Mesenchymal stem cell (in vitro differentiated cells and primary cell): ENCODE measurements around the gene FOXN1.

Experiments used
- DNase-seq: peaks from one replicate; pipeline ENCODE4 v3.0.0-alpha.2; 2013
- H2AFZ ChIP-seq: one replicate; pipeline ENCODE4 v1.6.1; 2013; ENCODE audit warnings: low read depth, mild to moderate bottlenecking, control low read depth, inconsistent platforms, low read length, moderate library complexity
- H2AK5ac ChIP-seq: 2 replicates; pipeline ENCODE4 v1.6.1; 2013; ENCODE audit warnings: low read length, moderate library complexity, mild to moderate bottlenecking, inconsistent platforms; ENCODE audit not compliant: severe bottlenecking
- H2BK120ac ChIP-seq: one replicate; pipeline ENCODE4 v1.6.1; 2013; ENCODE audit warnings: low read depth, mild to moderate bottlenecking, inconsistent platforms, low read length, moderate library complexity
- H2BK12ac ChIP-seq, 2 experiments: one replicate each; pipeline ENCODE4 v1.6.1; 2013; ENCODE audit warnings: inconsistent platforms in 2 of 2, low read length in 2 of 2, mild to moderate bottlenecking in 2 of 2, moderate library complexity in 2 of 2, control low read depth in 1 of 2
- H2BK15ac ChIP-seq: one replicate; pipeline ENCODE4 v1.6.1; 2013; ENCODE audit warnings: mild to moderate bottlenecking, low read depth, inconsistent platforms; ENCODE audit not compliant: poor library complexity, severe bottlenecking
- H2BK5ac ChIP-seq: 2 replicates; pipeline ENCODE4 v1.6.1; 2013; ENCODE audit warnings: low read depth, mild to moderate bottlenecking, low read length, control low read depth, inconsistent platforms; ENCODE audit not compliant: poor library complexity, severe bottlenecking
- H3K14ac ChIP-seq, 2 experiments: one replicate each; pipeline ENCODE4 v1.6.1; 2013; ENCODE audit warnings: inconsistent platforms in 2 of 2, low read length in 2 of 2, control low read depth in 1 of 2, mild to moderate bottlenecking in 1 of 2, moderate library complexity in 1 of 2
- H3K18ac ChIP-seq, 2 experiments: one replicate each; pipeline ENCODE4 v1.6.1; 2013; ENCODE audit warnings: inconsistent platforms in 2 of 2, low read length in 2 of 2, control low read depth in 1 of 2, low read depth in 1 of 2, mild to moderate bottlenecking in 1 of 2
- H3K23ac ChIP-seq, 2 experiments: one replicate each; pipeline ENCODE4 v1.6.1; 2013; ENCODE audit warnings: inconsistent platforms in 2 of 2, low read length in 2 of 2, mild to moderate bottlenecking in 2 of 2, moderate library complexity in 2 of 2, control low read depth in 1 of 2
- H3K27ac ChIP-seq: 2 replicates; pipeline ENCODE4 v1.5.1; 2013; ENCODE audit warnings: mild to moderate bottlenecking, moderate library complexity, low read length, control low read depth, inconsistent platforms; ENCODE audit not compliant: poor library complexity, severe bottlenecking
- H3K27me3 ChIP-seq, 2 experiments: 2 replicates each; pipeline versions ENCODE4 v1.6.1 to v1.7.0; 2013; ENCODE audit warnings: low read length in 2 of 2, mild to moderate bottlenecking in 2 of 2, moderate library complexity in 2 of 2, control low read depth in 1 of 2, inconsistent platforms in 1 of 2; ENCODE audit not compliant: control insufficient read depth in 1 of 2, insufficient read depth in 1 of 2
- H3K36me3 ChIP-seq, 2 experiments: 2 replicates each; pipeline versions ENCODE4 v1.6.1 to v1.7.0; 2013; ENCODE audit warnings: low read length in 2 of 2, control low read depth in 1 of 2, inconsistent platforms in 1 of 2, low read depth in 1 of 2, mild to moderate bottlenecking in 1 of 2; ENCODE audit not compliant: insufficient read depth in 2 of 2, control insufficient read depth in 1 of 2
- H3K4ac ChIP-seq, 2 experiments: one replicate each; pipeline ENCODE4 v1.6.1; 2013; ENCODE audit warnings: inconsistent platforms in 2 of 2, low read length in 2 of 2, mild to moderate bottlenecking in 2 of 2, moderate library complexity in 2 of 2, control low read depth in 1 of 2, low read depth in 1 of 2
- H3K4me1 ChIP-seq: 2 replicates; pipeline ENCODE4 v1.6.1; 2013; ENCODE audit warnings: low read depth, low read length, control low read depth; ENCODE audit not compliant: control insufficient read depth, insufficient read depth
- H3K4me2 ChIP-seq: 2 replicates; pipeline ENCODE4 v1.6.1; 2013; ENCODE audit warnings: low read length, mild to moderate bottlenecking, inconsistent platforms; ENCODE audit not compliant: poor library complexity, severe bottlenecking
- H3K4me3 ChIP-seq, 2 experiments: 2 replicates each; pipeline versions ENCODE4 v1.5.1 to v1.7.0; 2013; ENCODE audit warnings: low read length in 2 of 2, mild to moderate bottlenecking in 2 of 2, control low read depth in 1 of 2, low read depth in 1 of 2; ENCODE audit not compliant: insufficient read depth in 1 of 2
- H3K79me1 ChIP-seq: replicated peaks from 2 replicates; pipeline ENCODE4 v1.6.1; 2013; ENCODE audit warnings: mild to moderate bottlenecking, control low read depth, low read length, inconsistent platforms; ENCODE audit not compliant: poor library complexity, severe bottlenecking
- H3K9ac ChIP-seq: 2 replicates; pipeline ENCODE4 v1.7.0; 2013; ENCODE audit warnings: mild to moderate bottlenecking, low read length, moderate library complexity
- H3K9me3 ChIP-seq: 2 replicates; pipeline ENCODE4 v1.7.0; 2013; ENCODE audit warnings: mild to moderate bottlenecking, low read length; ENCODE audit not compliant: control insufficient read depth
- H4K8ac ChIP-seq: one replicate; pipeline ENCODE4 v1.6.1; 2013; ENCODE audit warnings: inconsistent platforms, mild to moderate bottlenecking, low read length, moderate library complexity
- H4K91ac ChIP-seq: one replicate; pipeline ENCODE4 v1.6.1; 2013; ENCODE audit warnings: mild to moderate bottlenecking, low read length, inconsistent platforms
- WGBS: methylation state at CpG from one replicate; pipeline ENCODE4 v1.1.7; 2013; ENCODE audit warnings: mixed read lengths; 5-methylcytosine and 5-hydroxymethylcytosine counted together

The FOXN1 gene

GRCh38 chr17:28541439-28541838, 35.3 kb downstream of the FOXN1 start:
- Histone ChIP-seq H4K8ac (no peak overlapping the region), H3K9ac (no peak overlapping the region), H3K23ac (no peak overlapping the region), H3K18ac (no peak overlapping the region), H3K79me1 (no peaks in the 10 kb centered on the region), H3K14ac (no peak overlapping the region), H3K27me3 (peaks cover 5 to 25% of the 10 kb centered on the region in 2 experiments), H3K36me3 (peaks cover 1 to 7% of the 10 kb centered on the region in 2 experiments), H2BK15ac (no peak overlapping the region), H3K4me2 (no peak overlapping the region), H3K4me1 (no peaks in the 10 kb centered on the region), H2AK5ac (no peak overlapping the region), H4K91ac (no peak overlapping the region), H3K9me3 (no peaks in the 10 kb centered on the region), H3K27ac (no peak overlapping the region), H2BK5ac (no peak overlapping the region), H2AFZ (no peak overlapping the region), H2BK12ac (no peak overlapping the region), H2BK120ac (no peak overlapping the region), H3K4me3 (no peak overlapping the region), H3K4ac (no peak overlapping the region)
- WGBS = 93% methylated on average over 4 of the region's 4 CpGs
- DNase-seq = no peak

DNA sequence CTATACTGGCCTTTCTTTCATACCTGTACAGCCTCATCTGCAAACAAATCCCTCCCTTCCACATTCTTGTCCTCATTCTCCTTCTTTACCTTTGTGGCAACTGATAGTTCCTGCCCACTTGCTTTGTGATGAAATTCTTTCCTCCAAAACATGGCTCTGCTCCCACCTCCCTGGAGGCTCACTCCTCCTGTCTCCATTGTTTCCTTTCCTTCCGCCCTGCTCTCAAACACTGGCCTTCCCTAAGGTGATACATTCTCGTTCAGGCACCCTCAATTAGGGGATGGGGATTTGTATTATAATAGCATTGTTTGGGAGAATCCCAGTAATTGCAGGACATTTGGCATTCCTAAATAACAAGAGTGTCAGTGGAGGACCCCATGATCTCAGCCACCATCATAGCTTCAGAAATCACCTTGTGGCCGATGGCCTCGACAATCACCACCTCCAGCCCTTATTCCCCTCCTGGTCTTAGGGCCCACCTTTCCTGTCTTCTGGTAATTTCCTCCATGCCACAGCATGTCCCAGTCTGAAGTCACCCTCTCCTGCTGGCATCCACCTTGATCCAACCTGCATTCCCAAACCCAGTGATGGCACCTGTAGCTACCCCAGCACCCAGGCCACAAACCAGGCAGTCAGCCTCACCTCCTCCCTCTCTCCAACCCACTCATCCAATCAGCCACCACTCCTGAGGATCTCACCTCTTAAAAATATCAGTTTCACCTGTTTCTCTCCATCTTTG, 38.4 kb downstream of the FOXN1 start:
- H3K9ac ChIP-seq = no peak overlapping the region
- H2BK15ac ChIP-seq = no peak overlapping the region
- 96% methylated on average over 2 of the region's 4 CpGs for WGBS
- H2BK12ac ChIP-seq = no peak overlapping the region
- no peak overlapping the region for H3K4me3 ChIP-seq
- no peak overlapping the region for H2BK5ac ChIP-seq
- no peak overlapping the region for H2AK5ac ChIP-seq
- no peak overlapping the region for H2BK120ac ChIP-seq
- H3K27me3 ChIP-seq = no peaks in the 10 kb centered on the region
- no peaks in the 10 kb centered on the region for H3K9me3 ChIP-seq
- peaks cover 15 to 21% of the 10 kb centered on the region in 2 experiments for H3K36me3 ChIP-seq
- H3K27ac ChIP-seq = no peak overlapping the region
- H3K79me1 ChIP-seq = peaks cover 11% of the 10 kb centered on the region
- no peak overlapping the region for H2AFZ ChIP-seq
- no peak overlapping the region for H3K4ac ChIP-seq
- no peak for DNase-seq
- no peak overlapping the region for H4K91ac ChIP-seq
- H3K4me2 ChIP-seq = no peak overlapping the region
- no peak overlapping the region for H3K23ac ChIP-seq
- H3K4me1 ChIP-seq = peaks cover 2% of the 10 kb centered on the region
- H4K8ac ChIP-seq = no peak overlapping the region
- H3K14ac ChIP-seq = no peak overlapping the region
- H3K18ac ChIP-seq = no peak overlapping the region

DNA sequence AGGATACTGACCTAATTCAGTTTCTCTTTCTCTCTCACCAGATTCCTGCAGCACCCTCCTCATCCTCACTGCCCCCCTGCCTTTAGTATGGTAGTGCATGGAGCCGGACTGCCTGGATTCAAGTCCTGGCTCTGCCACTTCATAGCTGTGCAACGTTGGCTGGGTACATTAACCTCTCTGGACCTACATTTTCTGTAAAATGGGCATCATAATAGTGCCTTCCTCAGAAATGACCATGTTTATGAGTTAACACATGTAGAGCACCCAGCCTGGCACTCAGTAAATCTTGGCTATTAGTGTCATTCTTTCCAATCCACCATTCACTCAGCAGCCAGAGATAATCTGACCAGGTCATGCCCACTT, 39.0 kb downstream of the FOXN1 start:
- no peak for DNase-seq
- Histone ChIP-seq H3K4me2 (no peak overlapping the region), H4K91ac (no peak overlapping the region), H3K9ac (no peak overlapping the region), H3K4ac (no peak overlapping the region), H2BK5ac (no peak overlapping the region), H2BK15ac (no peak overlapping the region), H4K8ac (no peak overlapping the region), H3K27me3 (no peaks in the 10 kb centered on the region), H3K9me3 (no peaks in the 10 kb centered on the region), H2BK120ac (no peak overlapping the region), H2AFZ (no peak overlapping the region), H3K23ac (no peak overlapping the region), H3K14ac (no peak overlapping the region), H3K79me1 (peaks cover 17% of the 10 kb centered on the region), H3K18ac (no peak overlapping the region), H3K36me3 (peaks cover 15 to 21% of the 10 kb centered on the region in 2 experiments), H3K4me1 (peaks cover 3% of the 10 kb centered on the region), H3K27ac (no peak overlapping the region), H2BK12ac (no peak overlapping the region), H3K4me3 (no peak overlapping the region), H2AK5ac (no peak overlapping the region)
- WGBS = 64% methylated on average over 2 of the region's 2 CpGs

DNA sequence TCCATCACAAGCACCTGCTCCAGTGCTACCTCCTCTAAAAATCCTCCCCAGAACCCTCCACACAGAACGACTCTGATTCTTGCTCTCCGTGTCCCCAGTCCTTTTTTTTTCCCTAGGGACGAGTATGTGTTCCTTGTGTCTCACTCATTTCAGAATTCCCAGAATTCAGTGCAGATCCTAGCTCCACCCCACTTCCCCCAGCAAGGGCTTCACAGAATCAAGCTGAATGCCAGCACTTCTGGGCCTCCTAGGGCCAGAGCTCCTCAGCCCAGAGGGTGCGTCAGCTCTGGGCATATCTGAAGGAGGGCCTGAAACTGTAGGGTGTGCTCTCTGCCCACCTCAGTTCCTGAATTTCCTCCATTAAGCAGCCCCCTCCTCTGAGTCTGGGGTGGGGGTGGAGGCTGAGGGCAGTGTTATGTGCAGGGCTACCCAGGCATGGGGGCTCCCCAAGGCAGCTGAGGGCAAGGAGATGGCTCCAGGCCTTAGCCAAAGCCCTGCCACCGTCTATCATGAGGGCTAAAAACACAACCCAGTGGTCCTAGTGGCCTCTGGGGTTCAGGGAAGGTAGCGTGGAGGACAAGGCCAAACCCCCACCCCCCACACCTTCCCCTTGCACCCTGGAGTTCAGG, 39.8 kb downstream of the FOXN1 start:
- Histone ChIP-seq H2BK12ac (no peak overlapping the region), H3K27ac (no peak overlapping the region), H3K27me3 (no peaks in the 10 kb centered on the region), H2BK15ac (no peak overlapping the region), H3K4me3 (no peak overlapping the region), H3K14ac (no peak overlapping the region), H2BK120ac (no peak overlapping the region), H3K9ac (no peak overlapping the region), H3K9me3 (no peaks in the 10 kb centered on the region), H2BK5ac (no peak overlapping the region), H3K4me1 (peaks cover 5% of the 10 kb centered on the region), H4K8ac (no peak overlapping the region), H3K4ac (no peak overlapping the region), H3K4me2 (no peak overlapping the region), H3K23ac (no peak overlapping the region), H2AFZ (no peak overlapping the region), H3K18ac (no peak overlapping the region), H3K79me1 (peaks cover 24% of the 10 kb centered on the region), H4K91ac (no peak overlapping the region), H2AK5ac (no peak overlapping the region), H3K36me3 (peaks cover 15 to 21% of the 10 kb centered on the region in 2 experiments)
- DNase-seq = no peak
- 81% methylated on average over 5 of the region's 6 CpGs for WGBS
